Lower lobe of right lung (tissue), 2 donors: ENCODE data around the gene LACRT. TPM values are rescaled to one million over a fixed set of nuclear protein-coding genes. Genes with fewer than 3 reads are reported as not detected.
A peak's percentile ranks its signal among the peaks of the same experiment; 100 is the strongest.

Experiments used
- ATAC-seq, 2 donors: fragments of 200-7000 bp; cut with Tn5 transposase; one replicate each; pipeline ENCODE4 v1.9.1; 2020 to 2022; ENCODE audit warnings: mild to moderate bottlenecking in 2 of 2, moderate library complexity in 2 of 2
- DNase-seq: peaks from one replicate; pipeline ENCODE4 v3.0.0-alpha.2; 2020
- H3K27ac ChIP-seq: fragments of 200-600 bp; one replicate; pipeline ENCODE4 v1.8.0; 2022
- H3K27me3 ChIP-seq: fragments of 200-600 bp; one replicate; pipeline ENCODE4 v1.8.0; 2022; ENCODE audit warnings: low read depth
- H3K36me3 ChIP-seq: fragments of 200-600 bp; one replicate; pipeline ENCODE4 v1.8.0; 2022; ENCODE audit warnings: mild to moderate bottlenecking
- H3K4me1 ChIP-seq: fragments of 200-600 bp; one replicate; pipeline ENCODE4 v1.8.0; 2022
- H3K4me3 ChIP-seq: fragments of 200-600 bp; one replicate; pipeline ENCODE4 v1.8.0; 2022; ENCODE audit warnings: mild to moderate bottlenecking
- H3K9me3 ChIP-seq: fragments of 200-600 bp; one replicate; pipeline ENCODE4 v1.8.0; 2022
- intact Hi-C: fragments of 100-400 bp; cut with DNase I; formaldehyde crosslinking; loops from one replicate; pipeline ENCODE4 v1.11.0; 2022
- total RNA-seq: library from RNA; stranded (reverse); fragmentation: NEBNext Ultra II Directional; extraction: Animal tissue kit (Norgen Biotek cat#: 25700); gene quantifications from one replicate; pipeline ENCODE4 v1.2.1, GENCODE V29; 2021
- TF ChIP-seq, protein P1 (sequence below): fragments of 200-600 bp; IDR thresholded peaks from one replicate; pipeline ENCODE4 v1.8.0; 2022; ENCODE audit warnings: antibody characterized with exemption, mild to moderate bottlenecking
- donor health status: DM: no; HTN: yes; CAD: no; lungs with severe emphysema.

The LACRT gene
- total RNA-seq, 1 donor from 2014 or later: not detected

DNA sequence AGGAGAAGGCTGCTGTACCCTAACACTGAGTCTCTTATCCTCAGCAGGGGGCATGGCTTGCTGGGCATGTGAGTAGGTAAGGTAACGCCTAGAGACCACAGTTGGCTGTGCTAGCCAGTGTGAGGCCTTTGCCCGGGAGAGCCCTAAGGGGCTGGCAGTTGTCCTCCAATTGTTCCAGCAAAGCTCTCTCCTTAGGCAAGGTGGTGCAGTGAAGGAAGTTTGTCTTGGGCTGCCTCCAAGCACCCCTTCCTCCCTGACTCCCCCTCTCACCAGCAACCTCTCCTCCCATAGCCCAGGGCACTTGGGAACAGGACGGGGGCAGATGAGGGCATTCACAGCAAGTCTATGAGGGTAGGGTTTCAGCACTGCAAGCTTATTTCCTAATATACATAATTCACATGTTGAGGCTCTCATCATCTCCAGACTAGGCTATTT lies 23.0 kb downstream of the LACRT start:
- Histone ChIP-seq H3K27ac (no peak overlapping the region), H3K36me3 (no peaks in the 10 kb centered on the region), H3K4me3 (no peak overlapping the region), H3K9me3 (no peaks in the 10 kb centered on the region), H3K27me3 (peaks cover 3% of the 10 kb centered on the region), H3K4me1 (no peaks in the 10 kb centered on the region)
- no peak for DNase-seq
- ATAC-seq: peak in 1 of 2 donors; percentile 14
- TF ChIP-seq, protein P1, sequence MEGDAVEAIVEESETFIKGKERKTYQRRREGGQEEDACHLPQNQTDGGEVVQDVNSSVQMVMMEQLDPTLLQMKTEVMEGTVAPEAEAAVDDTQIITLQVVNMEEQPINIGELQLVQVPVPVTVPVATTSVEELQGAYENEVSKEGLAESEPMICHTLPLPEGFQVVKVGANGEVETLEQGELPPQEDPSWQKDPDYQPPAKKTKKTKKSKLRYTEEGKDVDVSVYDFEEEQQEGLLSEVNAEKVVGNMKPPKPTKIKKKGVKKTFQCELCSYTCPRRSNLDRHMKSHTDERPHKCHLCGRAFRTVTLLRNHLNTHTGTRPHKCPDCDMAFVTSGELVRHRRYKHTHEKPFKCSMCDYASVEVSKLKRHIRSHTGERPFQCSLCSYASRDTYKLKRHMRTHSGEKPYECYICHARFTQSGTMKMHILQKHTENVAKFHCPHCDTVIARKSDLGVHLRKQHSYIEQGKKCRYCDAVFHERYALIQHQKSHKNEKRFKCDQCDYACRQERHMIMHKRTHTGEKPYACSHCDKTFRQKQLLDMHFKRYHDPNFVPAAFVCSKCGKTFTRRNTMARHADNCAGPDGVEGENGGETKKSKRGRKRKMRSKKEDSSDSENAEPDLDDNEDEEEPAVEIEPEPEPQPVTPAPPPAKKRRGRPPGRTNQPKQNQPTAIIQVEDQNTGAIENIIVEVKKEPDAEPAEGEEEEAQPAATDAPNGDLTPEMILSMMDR: no peak
- intact Hi-C loops: no loop called here

DNA sequence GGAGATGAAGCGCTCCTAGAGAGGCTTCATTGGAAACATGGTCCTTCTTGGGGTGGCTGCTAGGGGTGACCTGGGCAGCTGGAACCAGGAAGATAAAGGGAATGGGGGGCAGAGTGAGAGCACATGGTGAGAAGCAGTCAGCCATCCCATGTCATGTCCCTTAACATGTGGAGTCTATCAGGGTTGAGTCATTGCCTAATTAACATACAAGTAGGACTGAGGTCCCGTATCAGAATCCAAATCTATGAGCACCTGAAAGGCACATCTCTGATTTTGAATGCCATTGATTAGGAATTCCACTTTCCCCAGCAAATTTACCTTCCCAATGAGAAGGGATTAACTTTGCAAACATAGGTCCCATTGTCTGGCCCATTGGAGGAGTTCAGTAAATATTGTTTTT lies 25.9 kb downstream of the LACRT start:
- TF ChIP-seq, protein P1: no peak
- ATAC-seq: no peak
- Histone ChIP-seq H3K27ac (no peak overlapping the region), H3K36me3 (no peaks in the 10 kb centered on the region), H3K4me3 (no peak overlapping the region), H3K9me3 (no peaks in the 10 kb centered on the region), H3K4me1 (no peaks in the 10 kb centered on the region), H3K27me3 (peaks cover 3% of the 10 kb centered on the region)
- no peak for DNase-seq
- intact Hi-C loops: no loop called here

DNA sequence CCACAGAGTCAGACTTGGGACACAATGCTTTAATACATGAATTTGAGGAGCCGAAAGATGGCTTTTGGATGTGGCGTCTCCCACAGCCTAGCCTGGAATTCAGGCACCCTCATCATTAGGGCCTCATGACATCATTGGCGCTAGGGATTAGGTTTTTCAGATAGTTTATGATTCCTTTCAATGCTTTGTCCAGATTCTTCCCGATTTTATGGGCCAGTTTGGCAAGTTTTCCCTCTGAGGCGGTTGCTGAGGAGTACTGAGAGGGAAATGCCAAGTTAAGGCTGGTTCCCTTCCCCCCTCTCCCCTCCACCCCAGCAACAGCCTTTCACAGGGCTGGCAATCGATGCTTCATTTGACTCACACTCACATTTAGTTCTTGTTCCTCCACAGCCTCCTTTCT lies 26.5 kb downstream of the LACRT start:
- no peak overlapping the region for H3K4me3 ChIP-seq
- TF ChIP-seq, protein P1: no peak
- no peaks in the 10 kb centered on the region for H3K36me3 ChIP-seq
- ATAC-seq (no peak), DNase-seq (no peak)
- intact Hi-C loops: no loop called here
- peaks cover 3% of the 10 kb centered on the region for H3K27me3 ChIP-seq
- H3K27ac ChIP-seq: no peak overlapping the region
- H3K4me1 ChIP-seq: no peaks in the 10 kb centered on the region
- no peaks in the 10 kb centered on the region for H3K9me3 ChIP-seq

DNA sequence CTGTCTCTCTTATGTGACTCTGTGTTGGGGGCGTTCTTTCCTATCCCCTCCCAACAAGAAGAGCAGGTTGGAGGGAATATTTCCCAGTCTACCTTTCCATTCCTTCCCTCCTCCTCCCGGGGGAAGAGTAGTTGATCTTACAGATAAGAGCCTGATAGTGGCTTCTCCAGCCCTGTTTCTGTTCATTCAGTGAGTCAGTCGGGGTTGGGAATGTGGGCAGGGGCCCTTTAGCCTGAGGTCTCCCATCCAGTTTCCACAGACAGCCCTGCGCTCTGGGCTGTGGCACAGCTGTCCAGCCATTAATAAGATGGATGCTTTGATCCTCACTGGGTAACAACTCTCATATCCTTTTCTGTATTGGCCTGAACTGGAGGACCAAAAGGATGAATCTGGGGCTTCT lies 28.1 kb downstream of the LACRT start:
- H3K4me3 ChIP-seq: no peak overlapping the region
- no peak for DNase-seq
- no peak for ATAC-seq
- H3K36me3 ChIP-seq: no peaks in the 10 kb centered on the region
- TF ChIP-seq, protein P1: no peak
- H3K4me1 ChIP-seq: no peaks in the 10 kb centered on the region
- intact Hi-C loops: no loop called here
- no peaks in the 10 kb centered on the region for H3K9me3 ChIP-seq
- H3K27me3 ChIP-seq: no peaks in the 10 kb centered on the region
- no peak overlapping the region for H3K27ac ChIP-seq

DNA sequence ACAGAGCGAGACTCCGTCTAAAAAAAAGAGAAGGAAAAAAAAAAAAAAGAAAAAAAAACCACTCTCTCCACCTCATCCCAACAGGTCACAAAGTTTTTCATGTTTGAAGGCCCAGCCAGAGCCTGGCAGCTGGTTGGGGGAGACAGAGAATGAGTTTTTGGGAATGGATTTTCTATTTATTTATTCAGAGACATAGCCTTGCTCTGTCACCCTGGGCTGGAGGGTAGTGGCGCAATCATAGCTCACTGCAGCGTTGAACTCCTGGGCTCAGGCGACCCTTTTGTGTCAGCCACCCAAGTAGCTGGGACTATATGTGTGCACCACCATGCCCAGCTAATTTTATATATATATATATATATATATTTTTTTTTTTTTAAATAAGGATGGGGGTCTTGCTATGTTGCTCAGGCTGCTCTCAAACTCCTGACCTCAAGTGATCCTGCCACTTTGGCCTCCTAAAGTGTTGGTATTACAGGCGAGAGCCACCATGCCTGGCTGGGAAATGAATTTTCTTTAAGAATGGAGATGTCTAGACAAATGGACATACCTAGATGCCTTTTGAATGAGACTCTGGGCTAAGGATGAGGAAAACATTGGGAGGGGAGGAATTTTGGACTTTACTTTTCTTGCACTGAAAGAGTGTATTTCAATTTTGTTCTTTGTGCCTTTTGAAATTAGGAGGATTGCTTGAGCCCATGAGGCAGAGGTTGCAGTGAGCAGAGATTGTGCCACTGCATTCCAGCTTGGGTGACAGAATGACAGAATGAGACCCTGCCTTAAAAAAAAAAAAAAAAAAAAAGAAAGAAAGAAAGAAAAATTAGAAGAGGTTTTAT lies 29.3 kb downstream of the LACRT start:
- Histone ChIP-seq H3K4me1 (no peaks in the 10 kb centered on the region), H3K27me3 (no peaks in the 10 kb centered on the region), H3K9me3 (no peaks in the 10 kb centered on the region), H3K27ac (no peak overlapping the region), H3K36me3 (no peaks in the 10 kb centered on the region), H3K4me3 (no peak overlapping the region)
- intact Hi-C loops: no loop called here
- ATAC-seq (no peak), DNase-seq (no peak)
- TF ChIP-seq, protein P1: no peak
